GM12873 (cell line): ENCODE results near the gene FGD5.

Source experiments
- TF ChIP-seq, protein P1 (sequence below): IDR thresholded peaks from 2 replicates; pipeline ENCODE4 v1.5.1; 2012; ENCODE audit warnings: low read depth, mild to moderate bottlenecking, moderate library complexity, low read length, control low read depth; ENCODE audit not compliant: insufficient read depth; ENCODE audit errors: missing control alignments

The FGD5 gene

DNA sequence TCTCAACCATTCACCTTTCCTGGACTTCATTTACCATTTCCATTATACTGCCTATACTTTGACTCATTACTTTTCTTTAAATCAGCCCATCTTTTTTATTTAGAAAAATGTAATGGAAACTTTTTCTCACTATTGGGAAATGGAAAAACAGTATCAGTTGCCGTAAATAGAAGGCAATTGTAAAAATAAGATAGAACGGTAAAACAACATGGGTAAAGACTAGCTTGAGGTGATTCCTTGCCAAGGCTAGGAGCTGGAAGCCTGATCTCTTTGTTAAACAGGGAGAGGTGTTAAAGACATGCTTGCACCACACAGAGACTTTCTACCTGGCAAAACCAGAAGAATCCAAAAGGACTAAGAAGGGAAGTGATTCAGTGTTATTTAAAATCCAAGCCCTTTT lies 5.9 kb downstream of the FGD5 start:
- TF ChIP-seq, protein P1, sequence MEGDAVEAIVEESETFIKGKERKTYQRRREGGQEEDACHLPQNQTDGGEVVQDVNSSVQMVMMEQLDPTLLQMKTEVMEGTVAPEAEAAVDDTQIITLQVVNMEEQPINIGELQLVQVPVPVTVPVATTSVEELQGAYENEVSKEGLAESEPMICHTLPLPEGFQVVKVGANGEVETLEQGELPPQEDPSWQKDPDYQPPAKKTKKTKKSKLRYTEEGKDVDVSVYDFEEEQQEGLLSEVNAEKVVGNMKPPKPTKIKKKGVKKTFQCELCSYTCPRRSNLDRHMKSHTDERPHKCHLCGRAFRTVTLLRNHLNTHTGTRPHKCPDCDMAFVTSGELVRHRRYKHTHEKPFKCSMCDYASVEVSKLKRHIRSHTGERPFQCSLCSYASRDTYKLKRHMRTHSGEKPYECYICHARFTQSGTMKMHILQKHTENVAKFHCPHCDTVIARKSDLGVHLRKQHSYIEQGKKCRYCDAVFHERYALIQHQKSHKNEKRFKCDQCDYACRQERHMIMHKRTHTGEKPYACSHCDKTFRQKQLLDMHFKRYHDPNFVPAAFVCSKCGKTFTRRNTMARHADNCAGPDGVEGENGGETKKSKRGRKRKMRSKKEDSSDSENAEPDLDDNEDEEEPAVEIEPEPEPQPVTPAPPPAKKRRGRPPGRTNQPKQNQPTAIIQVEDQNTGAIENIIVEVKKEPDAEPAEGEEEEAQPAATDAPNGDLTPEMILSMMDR, result no peak

DNA sequence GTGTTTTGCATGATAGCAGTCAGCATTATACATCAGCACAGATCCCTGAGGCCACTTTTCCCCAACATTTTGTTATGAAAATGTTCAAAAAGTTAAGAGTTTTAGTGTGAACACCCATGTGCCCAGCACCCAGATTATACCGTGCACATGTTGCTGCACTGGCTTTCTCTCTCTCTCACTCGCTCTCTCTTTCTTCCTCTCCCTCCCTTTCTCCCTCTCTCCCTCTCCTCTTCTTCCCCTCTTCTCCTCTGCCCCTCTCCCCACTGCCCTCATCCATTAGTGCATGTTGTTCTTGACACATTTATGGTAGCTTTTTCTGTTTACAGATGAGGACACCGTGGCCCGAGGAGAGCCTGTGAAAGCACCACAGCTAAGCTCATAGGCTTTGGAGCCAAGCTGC lies 7.3 kb downstream of the FGD5 start:
- TF ChIP-seq, protein P1, result no peak

DNA sequence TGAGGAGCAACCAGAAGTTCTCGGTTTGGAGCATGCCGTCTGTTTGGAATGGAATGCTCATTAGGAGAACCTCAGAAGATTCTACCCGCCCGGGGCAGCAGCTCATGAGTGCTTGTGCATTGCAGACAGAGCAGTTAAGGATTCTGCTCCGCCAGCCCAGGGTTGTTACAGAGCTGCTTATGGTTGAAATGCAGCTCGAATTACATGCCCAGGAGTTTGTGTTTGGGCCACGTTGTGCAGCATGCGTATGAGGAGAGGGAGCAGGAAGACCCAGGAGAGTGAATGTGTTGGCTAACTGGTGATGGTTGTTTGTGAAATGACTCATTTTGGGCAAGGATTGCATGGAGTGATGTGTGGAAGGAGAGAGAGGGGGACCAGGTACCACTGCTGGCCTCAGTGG lies 9.0 kb downstream of the FGD5 start:
- TF ChIP-seq, protein P1, result no peak

DNA sequence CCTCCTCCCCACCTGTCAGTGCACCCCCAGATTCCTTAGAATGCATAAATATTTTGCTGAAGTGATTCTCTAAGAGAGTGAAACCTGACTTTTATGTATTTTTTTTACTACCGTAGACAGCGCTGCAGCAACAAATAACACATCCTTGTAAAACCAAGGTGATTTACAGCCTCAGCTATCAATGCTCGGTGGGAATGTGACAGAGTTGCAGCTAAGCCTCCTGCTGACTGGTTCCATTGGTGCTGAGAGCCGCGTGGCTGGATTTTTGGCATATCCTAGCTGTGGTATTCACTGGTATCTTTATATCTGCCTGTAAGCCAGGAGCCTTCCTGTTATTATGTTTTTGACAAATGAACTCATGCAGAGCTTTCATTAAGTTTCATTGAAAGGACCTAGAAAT lies 11.0 kb downstream of the FGD5 start:
- TF ChIP-seq, protein P1, result no peak

DNA sequence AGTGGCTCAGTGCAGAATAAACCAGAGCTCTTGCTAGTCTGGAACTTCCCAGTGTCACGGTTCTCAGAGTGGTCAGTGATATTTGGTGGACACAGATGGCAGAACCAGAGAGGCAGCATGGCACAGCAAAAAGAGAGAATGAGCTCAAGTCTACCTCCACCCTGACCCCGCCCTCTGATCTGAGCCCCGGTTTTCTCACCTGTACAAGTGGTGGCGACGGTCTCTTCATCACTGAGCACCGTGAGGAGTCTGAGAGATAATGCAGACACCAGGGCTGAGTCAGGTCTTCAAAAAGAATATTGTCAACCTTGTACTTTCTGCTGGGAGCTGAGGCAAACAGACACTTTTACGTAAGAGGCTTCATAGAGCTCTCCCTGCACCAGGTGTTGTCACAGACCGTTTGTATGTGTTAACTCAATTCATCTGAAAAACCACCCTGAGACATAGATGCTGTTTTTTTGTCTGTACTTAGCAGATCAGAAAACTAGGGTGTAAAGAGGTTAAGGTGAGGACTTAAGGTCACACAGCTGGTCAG lies 13.2 kb downstream of the FGD5 start:
- TF ChIP-seq, protein P1, result no peak

DNA sequence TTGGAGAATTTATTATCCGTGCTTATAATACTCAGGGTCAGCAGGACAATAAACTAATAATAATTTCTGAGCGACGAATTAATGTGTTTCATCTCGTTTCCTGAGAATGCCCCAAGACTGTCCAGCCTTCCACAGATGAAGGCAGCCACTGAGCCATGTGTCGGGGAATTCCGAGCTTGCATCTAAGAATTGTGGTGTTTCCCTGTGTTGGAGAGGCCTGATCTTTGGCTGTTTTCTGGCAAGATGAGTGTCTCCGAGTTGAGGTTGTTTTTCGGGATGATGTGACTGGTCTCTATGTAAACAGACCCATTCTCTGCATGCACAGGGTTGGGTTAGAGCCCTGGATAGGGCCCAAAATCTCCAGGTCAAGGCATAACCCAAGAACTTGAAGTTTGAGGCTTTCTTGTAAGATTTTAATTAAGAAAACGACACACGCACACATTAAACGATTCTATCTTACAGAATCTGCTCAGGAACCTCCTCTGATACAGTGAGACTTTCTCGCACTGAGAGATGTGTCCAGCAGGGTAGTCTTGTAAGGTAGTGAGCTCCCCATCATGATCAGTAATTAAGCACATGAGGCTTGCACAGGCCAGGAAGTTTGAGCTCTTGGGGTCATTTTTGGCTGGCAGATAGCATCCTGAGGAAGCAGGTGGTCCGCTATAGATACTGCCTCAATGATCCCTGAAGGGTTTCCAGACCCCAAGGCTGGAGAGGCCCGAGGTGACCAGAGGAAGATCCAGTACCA lies 14.4 kb downstream of the FGD5 start:
- TF ChIP-seq, protein P1, result no peak

DNA sequence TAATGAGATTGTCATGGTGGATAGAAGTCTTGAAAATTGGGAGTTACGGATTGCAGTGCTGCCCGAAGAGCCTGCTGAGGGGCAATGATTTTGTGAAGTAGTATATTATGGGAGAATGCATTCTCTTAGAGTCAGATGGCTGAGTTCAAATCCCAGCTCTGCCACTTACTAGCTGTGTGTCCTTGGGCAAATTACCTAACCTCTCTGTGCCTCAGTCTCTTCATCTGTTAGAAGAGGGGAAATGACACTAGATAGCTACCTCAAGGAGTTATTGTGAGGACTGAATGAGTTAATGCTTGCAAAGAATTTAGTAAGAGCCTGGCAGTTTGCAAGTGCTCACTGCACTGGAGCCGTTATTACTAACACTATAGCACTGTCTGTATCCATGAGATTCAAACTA lies 15.4 kb downstream of the FGD5 start:
- TF ChIP-seq, protein P1, result no peak
